HepG2 (cell line): Measurements from ENCODE around the gene UGT1A3. TPM values are rescaled to one million over a fixed set of nuclear protein-coding genes. Genes with fewer than 3 reads are reported as not detected.

Experiments used
- ATAC-seq: fragments of 200-7000 bp; cut with Tn5 transposase; 3 replicates; pipeline ENCODE4 v1.9.1; 2020; ENCODE audit warnings: mild to moderate bottlenecking, moderate library complexity
- BruUV-seq: library from RNA; stranded (reverse); fragments of 400-500 nt; replicated peaks from 2 replicates; lab custom pipeline; 2021; lab: Mats Ljungman, UMichigan
- CTCF ChIA-PET: fragments of 300-600 bp; formaldehyde crosslinking; extraction: SDS; loops from one replicate; lab custom pipeline; 2021; ENCODE audit warnings: low total read pairs, inconsistent platforms, low intra/inter-chr PET ratio; lab: Yijun Ruan, JAX
- POLR2A ChIA-PET: fragments of 350-600 bp; sonication (Branson Sonifier 250); formaldehyde crosslinking; loops from one replicate; lab custom pipeline; 2020; ENCODE audit warnings: antibody characterized with exemption, inconsistent platforms; lab: Yijun Ruan, JAX
- DNase-seq: peaks from one replicate; pipeline ENCODE4 v3.0.0-alpha.2; 2015; ENCODE audit warnings: low spot score
- FAIRE-seq: peaks from 3 replicates; lab custom pipeline; 2011; peaks lifted over from hg19 to GRCh38; lab: Jason Lieb, UNC
- H2AFZ ChIP-seq: one replicate; pipeline ENCODE4 v1.6.1; 2011; ENCODE audit warnings: low read length, inconsistent platforms
- H3K27ac ChIP-seq: fragments of 300-600 bp; 3 replicates; pipeline ENCODE4 v1.8.0; 2011; ENCODE audit warnings: mixed run types, mild to moderate bottlenecking, mixed read lengths, low read length, inconsistent platforms; ENCODE audit not compliant: insufficient read depth; ENCODE audit errors: extremely low read length
- H3K27me3 ChIP-seq, 2 experiments: fragments of 200-600 bp in 1 of 2; 2 replicates in 1 of 2; 3 replicates in 1 of 2; pipeline versions ENCODE4 v1.6.0 to v1.8.0; 2011; ENCODE audit warnings: low read length in 2 of 2, mild to moderate bottlenecking in 2 of 2, moderate library complexity in 2 of 2, inconsistent platforms in 1 of 2; ENCODE audit not compliant: insufficient read depth in 2 of 2, control insufficient read depth in 1 of 2
- H3K36me3 ChIP-seq, 2 experiments: fragments of 200-600 bp in 1 of 2; replicated peaks in 1 of 2; 2 replicates in 1 of 2; 3 replicates in 1 of 2; pipeline versions ENCODE4 v1.5.1 to v1.8.0; 2011; ENCODE audit warnings: low read length in 2 of 2, inconsistent platforms in 1 of 2; ENCODE audit not compliant: insufficient read depth in 2 of 2, control insufficient read depth in 1 of 2
- H3K4me1 ChIP-seq: 2 replicates; pipeline ENCODE4 v1.5.1; 2012; ENCODE audit warnings: low read length, inconsistent platforms; ENCODE audit not compliant: insufficient read depth
- H3K4me2 ChIP-seq: 2 replicates; pipeline ENCODE4 v1.6.0; 2011; ENCODE audit warnings: low read depth, low read length, inconsistent platforms
- H3K4me3 ChIP-seq, 3 experiments: fragments of 200-600 bp in 1 of 3; sonication (generic), shearing (Covaris generic) in 1 of 3; replicated peaks in 1 of 3; 2 replicates each; pipeline ENCODE4 v1.5.1; 2011 to 2016; ENCODE audit warnings: low read length in 3 of 3, inconsistent platforms in 2 of 3, low read depth in 2 of 3, mild to moderate bottlenecking in 2 of 3, control low read depth in 1 of 3, mixed read lengths in 1 of 3; ENCODE audit not compliant: insufficient read depth in 1 of 3
- H3K79me2 ChIP-seq: one replicate; pipeline ENCODE4 v1.6.1; 2011; ENCODE audit warnings: low read length, inconsistent platforms; ENCODE audit not compliant: insufficient read depth
- H3K9ac ChIP-seq: 2 replicates; pipeline ENCODE4 v1.6.0; 2011; ENCODE audit warnings: mild to moderate bottlenecking, low read depth, low read length, inconsistent platforms; ENCODE audit not compliant: insufficient read depth
- H3K9me3 ChIP-seq: 2 replicates; pipeline ENCODE4 v1.5.1; 2012; ENCODE audit warnings: mild to moderate bottlenecking, low read length
- H4K20me1 ChIP-seq: 2 replicates; pipeline ENCODE4 v1.6.0; 2011; ENCODE audit warnings: inconsistent platforms, mild to moderate bottlenecking, low read length, moderate library complexity; ENCODE audit not compliant: insufficient read depth
- BCL6 ChIP-seq: IDR thresholded peaks from 2 replicates; pipeline ENCODE4 v1.6.1; 2016; ENCODE audit warnings: missing genetic modification reagents, missing compliant biosample characterization
- GLMP ChIP-seq: sonication (generic); formaldehyde crosslinking; IDR thresholded peaks from 2 replicates; pipeline ENCODE4 v1.9.0; 2021; ENCODE audit warnings: missing genetic modification reagents, mild to moderate bottlenecking, borderline replicate concordance
- HOXD1 ChIP-seq: sonication (generic); formaldehyde crosslinking; IDR thresholded peaks from 2 replicates; pipeline ENCODE4 v1.5.0; 2020; ENCODE audit warnings: missing genetic modification reagents
- KDM1A ChIP-seq: IDR thresholded peaks from 2 replicates; pipeline ENCODE4 v1.6.1; 2016; ENCODE audit warnings: missing compliant biosample characterization
- MEIS1 ChIP-seq: sonication (generic); formaldehyde crosslinking; IDR thresholded peaks from 2 replicates; pipeline ENCODE4 v1.9.0; 2021; ENCODE audit warnings: mild to moderate bottlenecking, missing genetic modification reagents, moderate library complexity, borderline replicate concordance
- MTA3 ChIP-seq: sonication (generic); formaldehyde crosslinking; IDR thresholded peaks from 2 replicates; pipeline ENCODE4 v1.4.0; 2020; ENCODE audit warnings: missing genetic modification reagents
- NFRKB ChIP-seq: fragments of 450-650 bp; IDR thresholded peaks from 2 replicates; pipeline ENCODE4 v1.6.1; 2017
- SATB2 ChIP-seq: sonication (generic); formaldehyde crosslinking; IDR thresholded peaks from 2 replicates; pipeline ENCODE4 v1.5.0; 2020; ENCODE audit warnings: missing genetic modification reagents
- SPEN ChIP-seq: sonication (generic); formaldehyde crosslinking; IDR thresholded peaks from 2 replicates; pipeline ENCODE4 v1.5.1; 2020; ENCODE audit warnings: low read depth, mild to moderate bottlenecking, missing genetic modification reagents
- ZEB1 ChIP-seq: IDR thresholded peaks from 2 replicates; pipeline ENCODE4 v1.6.1; 2012; ENCODE audit warnings: mild to moderate bottlenecking, low read depth, inconsistent platforms; ENCODE audit not compliant: insufficient replicate concordance
- ZFP90 ChIP-seq: sonication (generic); formaldehyde crosslinking; IDR thresholded peaks from 2 replicates; pipeline ENCODE4 v1.8.0; 2022; ENCODE audit warnings: missing genetic modification reagents, mild to moderate bottlenecking, inconsistent platforms, borderline replicate concordance
- ZFX ChIP-seq: sonication (generic); formaldehyde crosslinking; IDR thresholded peaks from 2 replicates; pipeline ENCODE4 v1.4.0; 2020; ENCODE audit warnings: mild to moderate bottlenecking, low read depth, missing genetic modification reagents, moderate library complexity
- ZKSCAN5 ChIP-seq: sonication (generic); formaldehyde crosslinking; IDR thresholded peaks from 2 replicates; pipeline ENCODE4 v1.5.1; 2020; ENCODE audit warnings: mild to moderate bottlenecking, missing genetic modification reagents
- ZMAT5 ChIP-seq: sonication (generic); formaldehyde crosslinking; IDR thresholded peaks from 2 replicates; pipeline ENCODE4 v1.5.0; 2020; ENCODE audit warnings: mild to moderate bottlenecking, low read depth, missing genetic modification reagents, borderline replicate concordance
- ZNF331 ChIP-seq: sonication (generic); formaldehyde crosslinking; IDR thresholded peaks from 2 replicates; pipeline ENCODE4 v1.4.0; 2020; ENCODE audit warnings: missing genetic modification reagents
- ZNF382 ChIP-seq: sonication (generic); formaldehyde crosslinking; IDR thresholded peaks from 2 replicates; pipeline ENCODE4 v1.5.0; 2020; ENCODE audit warnings: missing genetic modification reagents, mild to moderate bottlenecking, borderline replicate concordance
- ZNF451 ChIP-seq: sonication (generic); formaldehyde crosslinking; IDR thresholded peaks from 2 replicates; pipeline ENCODE4 v1.5.0; 2020; ENCODE audit warnings: mild to moderate bottlenecking, missing genetic modification reagents
- ZNF512B ChIP-seq: sonication (generic); formaldehyde crosslinking; IDR thresholded peaks from 2 replicates; pipeline ENCODE4 v1.5.1; 2020; ENCODE audit warnings: missing genetic modification reagents, mild to moderate bottlenecking, borderline replicate concordance
- ZNF556 ChIP-seq: sonication (generic); formaldehyde crosslinking; IDR thresholded peaks from 2 replicates; pipeline ENCODE4 v1.4.0; 2020; ENCODE audit warnings: mild to moderate bottlenecking, missing genetic modification reagents, borderline replicate concordance
- ZNF704 ChIP-seq: sonication (generic); formaldehyde crosslinking; IDR thresholded peaks from 2 replicates; pipeline ENCODE4 v1.8.1; 2023; ENCODE audit warnings: mild to moderate bottlenecking, inconsistent platforms, moderate library complexity, missing genetic modification reagents, borderline replicate concordance
- WGBS: methylation state at CpG from one replicate; pipeline ENCODE4 v1.1.6; 2017; ENCODE audit warnings: low lambda C conversion rate; 5-methylcytosine and 5-hydroxymethylcytosine counted together
- in situ Hi-C: cut with HindIII; loops from 2 replicates; pipeline ENCODE4 v1.10.0; 2017; ENCODE audit warnings: low pct_unique_long_range_greater_than_20kb; ENCODE audit not compliant: extremely low pct_ligation_motif_present
- intact Hi-C: fragments of 100-400 bp; cut with micrococcal nuclease; formaldehyde crosslinking; loops from one replicate; pipeline ENCODE4 v1.10.0; 2022; ENCODE audit not compliant: unreplicated experiment
- polyA plus RNA-seq, 8 experiments: library from polyadenylated mRNA; depleted of rRNA in 3 of 8; stranded (reverse) in 7 of 8; unstranded in 1 of 8; fragments of >200 nt; fragmentation: Illumina TruSeq in 4 of 8; extraction: Trizol in 4 of 8; gene quantifications; 2 replicates each; pipeline versions ENCODE4 v1.2.1 to v1.2.3, GENCODE V29; 2011 to 2016; ENCODE audit warnings: low read depth in 4 of 8, missing spikeins in 1 of 8, mixed read lengths in 1 of 8; ENCODE audit not compliant: insufficient read depth in 1 of 8
- total RNA-seq, 5 experiments: library from RNA; depleted of rRNA; stranded (reverse); fragments of >200 nt; fragmentation: Illumina TruSeq; extraction: Trizol; gene quantifications; 2 replicates each; pipeline ENCODE4 v1.2.3, GENCODE V29; 2016; ENCODE audit warnings: low read depth in 1 of 5

UGT1A3 gene
- total and polyA plus RNA-seq, 2 of the 13 experiments (the other 11 are each of a cell fraction or from before 2014, with no cell fraction given) = not detected

GRCh38 chr2:233713262-233713615, 15.6 kb upstream of the UGT1A3 start (continued):
- TF ChIP-seq GLMP (CRISPR knock-in tag) = no peak
- no peak for TF ChIP-seq NFRKB
- no peak for TF ChIP-seq ZEB1
- TF ChIP-seq ZFP90 (CRISPR knock-in tag) = no peak

GRCh38 chr2:233714121-233714520, 14.7 kb upstream of the UGT1A3 start:
- H4K20me1 ChIP-seq = no peaks in the 10 kb centered on the region
- no TSS peak for BruUV-seq
- H3K9ac ChIP-seq = no peak overlapping the region
- no peak overlapping the region for H3K27ac ChIP-seq
- ChIA-PET POLR2A (no interaction called here), CTCF (no interaction called here)
- in situ Hi-C loops (no loop called here), intact Hi-C loops (loop anchor here (5.0 kb wide), 3 partner anchors 132 to 312 kb away; no protein-coding TSS in a partner anchor)
- 74% methylated on average over 2 of the region's 2 CpGs for WGBS
- no peak overlapping the region for H3K4me3 ChIP-seq
- DNase-seq = no peak
- no peak overlapping the region for H3K4me2 ChIP-seq
- no peaks in the 10 kb centered on the region for H3K79me2 ChIP-seq
- TF ChIP-seq KDM1A (CRISPR knock-in tag) (no peak), ZKSCAN5 (no peak), ZNF382 (no peak), ZNF704 (CRISPR knock-in tag) (no peak), MEIS1 (no peak), ZNF556 (CRISPR knock-in tag) (no peak), ZNF331 (CRISPR knock-in tag) (no peak), ZNF451 (CRISPR knock-in tag) (no peak), MTA3 (CRISPR knock-in tag) (no peak), NFRKB (no peak), ZNF512B (CRISPR knock-in tag) (no peak), BCL6 (CRISPR knock-in tag) (no peak), SPEN (no peak), HOXD1 (no peak), ZEB1 (no peak), ZMAT5 (CRISPR knock-in tag) (no peak), ZFX (CRISPR knock-in tag) (no peak), SATB2 (no peak)
- no peaks in the 10 kb centered on the region for H3K4me1 ChIP-seq
- H3K27me3 ChIP-seq = no peaks in the 10 kb centered on the region; a peak in 1 of 5 replicates
- no peaks in the 10 kb centered on the region for H3K9me3 ChIP-seq
- H2AFZ ChIP-seq = no peak overlapping the region
- no peak for ATAC-seq
- no peaks in the 10 kb centered on the region for H3K36me3 ChIP-seq
- FAIRE-seq = no peak
